ENCODE measurements around the gene BICRAL.
"Not testable (repeated sequence)": the region's sequence is repeated elsewhere in the genome, so short reads cannot be mapped to it uniquely, and the experiment has no call there.

The BICRAL gene

DNA sequence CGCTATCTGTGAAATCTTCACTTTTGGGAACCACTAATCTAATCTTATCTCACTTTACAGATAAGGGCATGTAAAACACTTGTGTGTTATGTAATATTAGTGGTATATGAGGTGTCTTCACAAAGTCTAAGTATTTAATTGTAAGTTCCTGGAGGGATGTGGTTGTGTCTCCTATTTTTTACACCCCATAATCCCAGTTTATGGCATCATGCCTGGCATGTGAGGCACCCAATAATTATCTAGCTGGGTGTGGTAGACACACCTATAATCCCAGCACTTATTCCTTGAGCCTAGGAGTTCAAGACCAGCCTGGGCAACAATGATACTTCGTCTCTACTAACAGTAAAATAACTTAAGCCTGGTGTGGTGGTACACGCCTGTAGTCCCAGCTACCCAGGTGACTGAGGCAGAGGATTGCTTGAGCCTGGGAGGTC is 19.4 kb upstream of the BICRAL start:
- no peak for DNase-seq (ENCODE audit: low spot score)

DNA sequence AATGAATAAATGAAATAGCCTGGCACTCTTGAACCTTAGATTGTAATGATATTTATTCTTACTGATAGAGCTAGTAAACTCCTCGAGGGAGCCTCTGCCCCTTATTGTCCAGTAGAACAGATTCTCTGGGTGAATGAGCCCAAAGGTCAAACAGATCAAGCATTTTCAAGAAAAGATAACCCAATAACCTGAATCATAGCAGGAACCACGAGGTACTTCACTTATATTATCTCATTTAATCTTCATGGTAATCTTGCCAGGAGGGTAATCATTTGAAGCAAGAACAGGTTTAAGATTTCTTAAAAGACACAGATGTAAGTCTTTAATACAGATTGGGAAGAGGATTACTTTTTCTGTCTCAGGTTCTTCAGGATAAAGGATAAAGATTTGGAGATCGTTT is 18.9 kb upstream of the BICRAL start:
- no peak for DNase-seq (ENCODE audit: low spot score)

DNA sequence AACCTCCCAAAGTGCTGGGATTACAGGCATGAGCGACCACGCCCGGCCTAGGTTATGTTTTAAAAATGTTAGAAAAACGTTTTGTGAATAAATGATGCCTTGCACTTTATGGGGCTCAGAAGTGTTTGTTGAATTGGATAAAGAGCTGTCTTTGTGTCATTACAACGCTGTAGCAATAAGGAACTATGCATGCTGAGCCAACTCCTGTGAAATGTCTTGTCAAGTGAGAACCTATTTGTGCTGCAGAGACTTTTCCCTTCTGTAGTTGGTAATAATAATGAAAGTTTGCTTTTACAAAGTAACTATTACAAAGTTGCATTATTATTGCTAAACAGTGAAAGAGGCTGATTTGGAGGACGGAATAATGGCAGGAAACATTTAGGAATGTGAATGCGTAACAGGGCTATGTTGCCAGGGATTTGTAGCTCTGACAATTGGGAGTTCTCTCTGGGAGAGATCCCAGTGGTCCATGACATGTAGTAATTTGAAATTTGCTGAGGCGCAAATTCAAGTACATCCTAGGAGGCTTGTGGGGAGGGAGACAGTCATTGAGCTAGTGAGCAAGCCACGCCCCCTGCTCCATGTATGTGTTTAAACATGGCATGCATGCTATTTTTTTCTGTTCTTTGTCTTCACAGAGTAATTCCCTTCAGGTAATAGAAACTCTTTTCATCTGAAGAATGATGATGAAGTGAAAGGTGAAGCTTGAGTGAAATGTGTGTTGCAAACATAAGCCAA is 16.8 kb upstream of the BICRAL start:
- no peak for DNase-seq (ENCODE audit: low spot score)

DNA sequence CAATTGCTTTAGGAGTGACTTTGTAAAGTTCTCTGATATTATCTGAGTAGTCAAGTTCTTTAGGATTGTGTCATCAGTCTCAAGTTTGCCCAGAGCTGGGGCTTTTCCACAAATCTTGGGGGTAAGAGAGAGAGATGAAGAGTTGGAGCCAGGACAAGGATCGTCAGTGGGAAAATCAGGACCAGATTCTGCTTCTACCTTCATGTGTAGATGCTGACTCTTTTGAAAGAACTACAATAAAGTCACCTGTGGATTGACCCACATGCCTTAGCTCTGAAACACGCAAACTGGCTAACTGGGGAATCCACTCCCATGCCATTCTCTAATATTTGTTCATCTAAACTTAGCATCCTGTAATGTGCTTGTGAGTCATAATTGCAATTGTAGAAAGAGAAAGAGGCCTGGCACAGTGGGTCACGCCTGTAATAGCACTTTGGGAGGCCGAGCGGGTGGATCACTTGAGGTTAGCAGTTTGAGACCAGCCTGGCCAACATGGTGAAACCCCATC is 15.6 kb upstream of the BICRAL start:
- no peak for DNase-seq (ENCODE audit: low spot score)

DNA sequence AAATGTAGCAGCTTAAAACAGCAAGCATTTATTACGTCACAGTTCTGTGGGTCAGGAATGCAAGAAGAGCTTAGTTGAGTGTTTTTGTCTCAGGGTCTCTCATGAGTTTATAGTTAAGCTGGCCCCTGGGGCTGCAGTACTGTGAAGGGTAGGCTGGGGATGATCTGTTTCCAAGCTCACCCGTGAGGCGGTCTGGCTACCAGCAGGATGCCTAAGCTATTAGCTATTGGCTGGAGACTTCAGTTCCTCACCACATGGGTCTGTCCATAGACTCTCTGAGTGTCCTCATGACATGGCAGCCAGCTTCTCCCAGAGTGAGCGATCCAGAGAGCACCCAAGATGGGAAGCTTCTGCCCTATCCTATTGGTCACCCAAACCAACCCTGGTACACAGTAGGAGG is 12.8 kb upstream of the BICRAL start:
- no peak for DNase-seq (ENCODE audit: low spot score)

DNA sequence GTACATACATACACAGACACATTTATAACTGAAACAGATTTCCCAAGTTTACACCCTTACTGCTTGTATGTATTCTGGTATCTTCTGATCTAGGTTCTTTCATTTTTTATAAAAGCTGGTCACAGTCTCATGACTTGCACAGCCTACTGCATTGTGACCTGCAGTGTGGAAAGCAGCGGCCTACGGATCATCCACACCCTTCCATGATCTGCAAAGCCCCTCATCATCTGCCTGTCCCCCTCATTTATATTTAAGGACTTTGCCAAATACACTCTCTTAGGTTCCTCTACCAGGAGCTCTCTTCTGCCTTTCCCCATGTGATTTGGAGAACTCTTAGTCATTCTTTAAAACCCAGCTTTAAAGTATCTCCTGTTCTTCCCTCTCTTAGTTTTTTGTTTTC is 12.0 kb upstream of the BICRAL start:
- no peak for DNase-seq (ENCODE audit: low spot score)

DNA sequence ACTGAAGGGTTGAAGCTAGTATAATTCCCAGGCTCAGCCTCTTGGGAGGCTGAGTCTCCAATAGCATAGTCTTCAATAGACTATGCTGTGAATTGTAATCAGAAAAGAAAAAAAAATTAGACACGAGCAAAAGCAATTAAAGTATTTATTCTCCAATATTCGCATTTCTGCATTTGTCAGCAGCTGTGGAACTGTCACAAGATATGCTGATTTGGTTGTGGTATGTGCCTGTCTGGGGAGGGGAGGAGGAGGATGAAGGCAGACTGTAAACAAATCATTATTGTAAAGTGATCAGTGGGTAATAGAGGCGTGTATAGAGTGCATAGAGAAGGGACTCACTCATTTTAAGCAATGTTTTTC is 10.1 kb upstream of the BICRAL start:
- DNase-seq (ENCODE audit: low spot score), result no peak

DNA sequence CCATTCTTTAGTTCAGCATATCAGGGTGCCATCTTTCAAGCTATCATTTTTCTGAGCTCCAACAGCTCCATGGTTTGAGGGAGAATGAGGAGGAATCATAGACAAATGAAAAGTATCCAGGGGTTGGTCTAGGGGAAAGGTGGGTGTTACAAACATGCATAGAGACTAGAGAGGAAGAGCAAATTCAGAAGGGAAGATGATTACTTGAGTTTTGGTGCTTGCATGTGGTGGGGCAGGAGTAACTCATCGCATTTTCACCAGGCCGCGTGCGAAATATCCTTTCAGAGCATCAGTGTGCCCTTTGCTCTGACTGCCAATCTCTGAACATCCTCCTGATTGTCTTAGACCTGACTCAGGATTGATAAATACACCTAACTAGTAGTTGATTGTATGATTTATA is 7.7 kb upstream of the BICRAL start:
- DNase-seq (ENCODE audit: low spot score), result no peak

DNA sequence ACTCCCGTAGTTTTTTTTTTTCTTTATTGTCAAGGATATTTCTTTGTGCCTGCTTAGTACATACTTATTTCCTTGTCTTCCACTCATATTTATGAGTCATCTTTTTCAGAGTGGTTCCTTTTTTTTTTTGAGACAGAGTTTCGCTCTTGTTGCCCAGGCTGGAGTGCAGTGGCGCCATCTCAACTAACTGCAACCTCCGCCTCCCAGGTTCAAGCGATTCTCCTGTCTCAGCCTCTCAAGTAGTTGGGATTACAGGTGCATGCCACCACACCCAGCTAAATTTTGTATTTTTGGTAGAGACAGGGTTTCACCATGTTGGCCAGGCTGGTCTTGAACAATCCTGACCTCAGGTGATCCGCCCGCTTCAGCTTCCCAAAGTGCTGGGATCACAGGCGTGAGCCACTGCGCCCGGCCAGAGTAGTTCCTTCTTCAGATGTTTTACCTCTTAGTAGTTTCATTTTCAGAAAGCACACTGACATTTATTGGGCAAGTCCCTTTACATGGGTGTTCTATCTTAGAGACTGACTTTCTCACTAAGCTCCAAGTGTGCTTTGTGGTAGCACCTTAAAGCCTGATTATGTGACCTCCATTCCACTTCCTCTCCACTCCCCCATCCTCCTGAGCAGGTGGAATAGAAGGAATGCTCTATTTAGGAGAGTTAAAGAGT is 6.9 kb upstream of the BICRAL start:
- not testable (repeated sequence) for DNase-seq (ENCODE audit: low spot score)

DNA sequence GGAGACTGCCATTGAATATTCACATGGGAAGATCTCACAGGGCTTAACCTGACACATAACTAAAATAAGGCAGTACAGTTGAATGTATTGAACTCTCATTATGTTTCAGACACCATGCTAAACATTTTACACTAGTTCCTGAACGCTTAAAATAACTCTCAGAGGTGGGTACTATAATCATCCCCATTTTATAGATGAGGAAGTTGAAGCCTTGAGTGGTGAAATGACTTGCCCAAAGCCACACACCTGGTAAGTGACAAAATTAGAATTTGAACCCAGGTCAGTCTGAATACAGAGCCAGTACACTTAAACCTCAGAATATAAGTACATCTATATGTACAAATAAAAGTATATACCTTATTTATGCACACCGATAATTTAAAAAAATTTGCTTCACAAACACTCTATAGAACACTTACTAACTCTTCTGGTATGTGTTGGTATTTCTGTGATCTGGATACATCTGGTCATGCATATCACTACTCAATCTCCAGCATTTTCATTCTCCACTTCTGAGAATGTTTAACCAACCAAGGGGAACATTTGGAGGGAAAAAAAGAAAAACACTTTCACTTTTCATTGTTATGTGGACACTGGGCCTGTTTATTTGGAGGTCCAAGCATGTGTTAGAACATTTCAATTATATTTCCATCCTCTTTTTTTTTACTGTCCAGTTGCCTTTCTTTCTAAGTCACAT is 4.6 kb upstream of the BICRAL start:
- DNase-seq (ENCODE audit: low spot score), result no peak

DNA sequence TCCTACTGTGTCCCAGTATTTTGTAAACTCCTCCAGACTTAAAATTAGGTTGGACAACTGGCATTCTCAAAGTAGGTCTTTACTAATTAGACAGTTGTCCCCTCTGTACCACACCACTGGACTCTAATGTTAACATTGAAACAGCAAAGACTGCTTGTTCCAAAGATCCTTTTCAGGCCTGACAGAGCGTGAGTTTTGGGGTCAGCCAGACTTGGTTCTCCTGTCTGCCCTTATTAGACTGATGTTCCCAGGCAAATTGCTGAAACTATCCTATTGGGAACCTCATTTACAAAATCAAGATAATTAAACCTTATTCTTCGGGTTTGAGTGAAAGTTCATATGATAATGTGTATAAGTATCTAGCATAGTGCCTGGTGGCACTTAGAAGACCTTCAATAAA is 3.7 kb upstream of the BICRAL start:
- DNase-seq (ENCODE audit: low spot score), result no peak

DNA sequence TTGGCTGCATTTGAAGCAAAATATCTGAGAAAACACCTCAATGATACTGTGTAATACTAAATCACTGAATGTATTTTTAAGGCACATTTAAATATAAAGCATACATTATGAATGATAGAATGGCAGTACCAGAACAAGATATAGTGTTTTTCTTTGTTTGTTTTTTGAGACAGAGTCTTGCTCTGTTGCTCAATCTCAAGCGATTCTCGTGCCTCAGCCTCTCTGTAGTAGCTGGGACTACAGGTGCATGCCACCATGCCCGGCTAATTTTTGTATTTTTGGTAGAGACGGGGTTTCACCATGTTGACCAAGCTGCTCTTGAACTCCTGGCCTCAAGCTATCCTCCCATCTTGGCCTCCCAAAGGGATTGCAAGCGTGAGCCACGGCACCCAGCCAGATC is 2.3 kb upstream of the BICRAL start:
- no peak for DNase-seq (ENCODE audit: low spot score)

DNA sequence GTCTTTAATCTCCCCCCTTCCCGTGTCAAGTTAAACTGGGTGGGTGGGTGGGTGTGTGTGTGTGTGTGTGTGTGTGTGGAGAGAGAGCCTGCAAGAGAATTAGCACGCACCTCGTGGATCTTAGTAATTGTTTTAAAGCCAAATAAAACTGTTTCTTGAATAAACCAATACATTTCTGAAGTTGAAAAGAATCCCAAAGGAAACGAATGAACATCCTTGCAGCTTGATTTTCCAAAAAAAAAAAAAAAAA is 381 bp upstream of the BICRAL start:
- DNase-seq (ENCODE audit: low spot score), result no peak

DNA sequence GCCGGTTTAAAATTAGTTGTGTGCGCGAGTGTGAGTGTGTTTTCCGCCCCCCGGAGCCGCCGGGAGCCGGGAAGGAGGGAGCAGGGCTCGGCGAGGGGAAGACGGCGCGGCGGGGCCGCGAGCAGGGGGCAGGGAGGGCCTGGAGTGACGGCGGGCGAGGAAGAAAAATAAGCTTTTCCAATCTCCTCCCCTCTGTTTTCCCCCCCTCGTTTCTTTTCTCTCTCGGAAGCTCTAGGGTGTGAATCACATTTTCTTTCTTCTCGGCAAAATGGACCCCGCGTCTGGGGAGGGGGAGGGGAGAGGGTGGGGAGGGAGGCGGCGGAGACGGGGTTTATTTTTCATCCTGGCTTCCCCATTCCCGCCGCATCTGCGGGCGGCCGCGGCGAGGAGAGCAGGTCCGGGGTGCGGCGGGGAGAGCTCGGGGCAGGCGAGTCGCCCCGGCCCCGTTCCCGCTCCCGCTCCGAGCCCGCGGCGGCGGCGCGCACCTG is 881 bp downstream of the BICRAL start:
- peak; percentile 79 for DNase-seq (ENCODE audit: low spot score)

DNA sequence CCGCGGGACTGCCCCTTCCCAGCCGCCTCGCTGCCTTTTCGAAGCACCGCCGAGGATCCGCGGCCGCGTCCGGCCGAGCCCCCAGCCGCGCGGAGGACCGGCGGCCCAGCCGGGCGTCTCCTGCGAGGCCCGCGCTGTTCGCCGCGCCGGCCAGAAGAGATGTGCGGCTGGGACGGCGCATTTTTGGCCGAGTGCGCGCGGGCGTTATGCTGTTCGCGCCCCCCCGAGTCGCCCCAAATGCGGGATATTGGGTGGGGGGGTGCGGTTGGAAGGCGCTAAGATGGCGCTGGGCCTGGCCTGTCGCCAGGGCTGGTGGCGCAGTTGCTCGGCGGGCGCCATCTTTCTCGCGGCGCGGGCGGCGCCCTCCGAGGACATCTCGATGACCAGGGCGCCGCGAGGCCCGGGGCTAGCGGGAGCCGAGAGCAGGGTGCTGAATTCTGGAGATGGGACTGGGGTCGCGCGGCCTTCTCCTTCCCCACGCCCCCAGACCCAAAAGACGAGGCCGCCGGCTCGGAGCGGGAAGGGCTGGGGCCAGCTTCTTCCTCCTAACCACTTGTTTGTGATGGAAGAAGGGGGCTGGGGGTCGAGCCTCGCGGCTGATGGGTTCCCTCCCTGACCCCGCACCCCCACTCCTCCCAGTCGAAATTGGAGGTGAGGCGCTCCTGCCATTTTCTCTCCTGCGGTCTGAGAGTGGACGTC is 1.5 kb downstream of the BICRAL start:
- peak; percentile 61 for DNase-seq (ENCODE audit: low spot score)

DNA sequence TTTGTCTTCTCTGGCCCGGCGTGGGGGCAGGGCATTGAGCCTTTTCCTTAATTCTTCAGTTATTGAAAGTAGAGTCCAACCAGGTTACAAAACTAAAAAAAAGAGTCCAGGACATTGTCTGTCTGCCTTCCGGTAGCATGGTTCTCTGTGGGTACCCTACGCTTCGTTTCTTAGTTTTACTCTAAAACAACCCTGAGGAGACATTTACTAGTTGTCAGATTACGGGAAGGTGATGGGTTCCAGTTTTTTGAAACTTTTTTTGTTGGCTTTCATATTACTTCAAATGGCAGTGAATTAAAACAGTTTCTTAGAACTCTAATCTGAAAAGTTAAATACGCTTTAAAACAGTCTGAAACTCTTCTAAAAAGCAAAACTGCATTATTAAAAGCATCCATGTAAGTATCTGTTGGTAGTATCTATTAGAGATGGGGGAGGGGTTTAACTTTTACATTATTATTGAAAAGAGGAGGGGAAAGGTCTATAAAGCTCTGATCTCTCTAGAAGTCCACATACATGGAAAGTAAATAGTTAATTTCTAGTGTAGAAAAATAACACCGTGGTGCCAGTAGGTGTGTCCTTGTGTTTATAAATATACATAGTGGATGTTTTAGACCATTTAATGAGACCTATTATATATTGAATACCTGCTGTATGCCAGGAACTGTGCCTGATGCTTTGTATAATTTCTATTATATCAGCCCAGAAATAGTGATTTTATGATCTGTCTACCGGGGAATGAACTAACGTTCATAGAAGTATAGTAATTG is 2.2 kb downstream of the BICRAL start:
- DNase-seq (ENCODE audit: low spot score), result peak; percentile 65

DNA sequence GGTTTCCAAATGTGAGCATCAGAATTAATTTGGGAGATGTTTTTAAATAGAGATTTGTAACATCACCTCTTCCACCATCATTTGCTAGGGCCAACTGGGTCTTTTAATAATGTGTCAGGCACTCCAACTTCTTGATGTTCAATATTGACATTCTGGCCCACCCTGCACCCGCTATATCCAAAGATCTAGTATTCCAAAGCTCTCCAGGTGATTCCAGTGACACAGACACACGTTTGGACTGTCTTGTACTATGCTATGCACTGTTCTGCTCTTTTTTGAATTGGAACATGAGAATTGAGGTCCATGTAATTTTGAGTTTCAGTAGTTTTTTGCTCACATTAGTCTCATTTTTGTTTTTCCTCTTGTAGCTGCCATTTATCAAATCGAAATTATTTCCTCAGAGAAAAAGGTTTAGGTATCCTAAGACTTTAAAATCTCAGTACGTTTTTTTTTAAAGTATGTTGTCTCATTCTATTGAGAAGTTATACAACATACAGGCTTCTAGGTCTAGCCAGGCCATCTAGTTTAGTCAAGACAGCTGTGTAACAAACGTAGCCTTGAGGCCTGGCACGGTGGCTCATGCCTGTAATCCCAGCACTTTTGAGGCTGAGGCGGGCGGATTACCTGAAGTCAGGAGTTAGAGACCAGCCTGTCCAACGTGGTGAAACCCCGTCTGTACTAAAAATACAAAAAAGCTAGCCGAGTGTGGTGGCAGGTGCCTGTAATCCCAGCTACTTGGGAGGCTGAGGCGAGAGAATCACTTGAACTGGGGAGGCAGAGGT is 3.1 kb downstream of the BICRAL start:
- DNase-seq (ENCODE audit: low spot score), result peak; percentile 32

DNA sequence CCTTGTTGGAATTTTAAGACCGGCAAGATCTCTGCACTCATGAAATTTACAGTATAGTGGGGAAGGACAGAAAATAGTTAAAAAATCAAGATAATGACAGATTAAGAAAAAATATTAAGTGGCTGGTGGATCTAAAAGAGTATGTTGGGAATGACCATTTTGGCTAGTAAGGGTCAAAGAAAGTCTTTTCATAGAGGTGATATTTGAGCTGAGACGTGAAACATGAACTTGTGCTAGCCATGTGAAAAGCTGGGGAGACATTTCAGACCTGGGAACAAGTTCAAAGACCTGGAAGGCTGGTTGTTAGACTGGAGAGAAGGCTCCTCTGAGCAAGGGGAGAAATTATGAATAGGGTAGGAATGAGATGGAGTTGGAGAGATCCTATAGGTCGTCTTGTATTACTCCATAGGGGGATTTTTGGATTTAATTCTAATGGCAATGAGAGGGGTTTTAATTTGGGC is 4.7 kb downstream of the BICRAL start:
- peak; percentile 31 for DNase-seq (ENCODE audit: low spot score)

DNA sequence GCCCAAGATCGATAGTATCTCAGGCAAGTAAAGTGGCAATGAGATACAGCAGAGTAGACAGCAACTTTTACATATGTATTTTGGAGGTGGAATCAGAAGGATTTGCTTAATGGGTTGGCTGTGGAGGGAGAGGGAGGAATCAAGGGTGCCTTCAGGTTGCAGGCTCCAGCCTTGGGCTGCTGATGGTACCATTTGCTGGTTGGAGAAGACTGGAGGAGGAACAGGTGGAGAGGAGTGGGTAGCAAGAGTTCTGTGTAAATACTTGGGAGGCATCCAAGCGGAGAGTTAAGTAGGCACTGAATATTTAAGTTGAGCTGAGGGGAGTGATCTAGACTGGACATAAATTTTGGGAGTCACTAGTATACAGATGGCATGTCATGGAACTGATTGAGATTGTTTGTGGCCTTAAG is 5.2 kb downstream of the BICRAL start:
- peak; percentile 28 for DNase-seq (ENCODE audit: low spot score)

DNA sequence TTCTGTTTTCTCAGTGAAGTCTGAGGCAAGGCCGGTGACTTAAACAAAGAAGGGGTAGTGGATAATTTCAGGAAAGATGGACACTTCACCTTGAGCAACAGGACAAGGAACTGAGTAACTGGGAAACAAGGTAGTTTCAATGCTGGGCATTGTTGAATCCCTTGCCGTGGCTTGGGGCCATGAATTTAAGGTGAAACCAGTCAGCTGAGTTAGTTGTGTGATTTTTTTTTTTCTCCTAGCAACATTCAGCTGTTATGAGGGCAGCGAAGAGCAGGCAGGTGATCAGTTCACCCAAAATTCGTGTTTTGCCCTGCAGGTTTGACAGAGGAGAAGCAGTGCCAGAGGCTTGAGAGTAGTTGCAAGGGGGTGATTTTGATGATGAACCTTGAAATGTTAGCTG is 6.8 kb downstream of the BICRAL start:
- DNase-seq (ENCODE audit: low spot score), result no peak
